Measurements from ENCODE around the gene FERMT1. TPM values are rescaled to one million over a fixed set of nuclear protein-coding genes. Genes with fewer than 3 reads are reported as not detected.

FERMT1 gene
- total and polyA plus RNA-seq, 7 donors = 0.16 to 31.5 (median 0.41) TPM

GRCh38 chr20:6099819-6100218 is 23.0 kb downstream of the FERMT1 start:
- Histone ChIP-seq H3K27me3 (no peaks in the 10 kb centered on the region), H3K36me3 (no peaks in the 10 kb centered on the region), H3K4me3 (no peak overlapping the region), H3K4me1 (no peaks in the 10 kb centered on the region), H3K27ac (no peak overlapping the region), H3K9me3 (no peaks in the 10 kb centered on the region)
- DNase-seq = no peak
- TF ChIP-seq, protein P1, sequence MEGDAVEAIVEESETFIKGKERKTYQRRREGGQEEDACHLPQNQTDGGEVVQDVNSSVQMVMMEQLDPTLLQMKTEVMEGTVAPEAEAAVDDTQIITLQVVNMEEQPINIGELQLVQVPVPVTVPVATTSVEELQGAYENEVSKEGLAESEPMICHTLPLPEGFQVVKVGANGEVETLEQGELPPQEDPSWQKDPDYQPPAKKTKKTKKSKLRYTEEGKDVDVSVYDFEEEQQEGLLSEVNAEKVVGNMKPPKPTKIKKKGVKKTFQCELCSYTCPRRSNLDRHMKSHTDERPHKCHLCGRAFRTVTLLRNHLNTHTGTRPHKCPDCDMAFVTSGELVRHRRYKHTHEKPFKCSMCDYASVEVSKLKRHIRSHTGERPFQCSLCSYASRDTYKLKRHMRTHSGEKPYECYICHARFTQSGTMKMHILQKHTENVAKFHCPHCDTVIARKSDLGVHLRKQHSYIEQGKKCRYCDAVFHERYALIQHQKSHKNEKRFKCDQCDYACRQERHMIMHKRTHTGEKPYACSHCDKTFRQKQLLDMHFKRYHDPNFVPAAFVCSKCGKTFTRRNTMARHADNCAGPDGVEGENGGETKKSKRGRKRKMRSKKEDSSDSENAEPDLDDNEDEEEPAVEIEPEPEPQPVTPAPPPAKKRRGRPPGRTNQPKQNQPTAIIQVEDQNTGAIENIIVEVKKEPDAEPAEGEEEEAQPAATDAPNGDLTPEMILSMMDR (IDR thresholded peaks at IDR 0.05) = no peak
- TF ChIP-seq POLR2A (IDR thresholded peaks at IDR 0.05) (no peak), POLR2AphosphoS5 (IDR thresholded peaks at IDR 0.05) (no peak), EP300 (IDR thresholded peaks at IDR 0.05) (no peak)
- intact Hi-C loops (cut with DNase I) = no loop called here

GRCh38 chr20:6095409-6095808 is 27.4 kb downstream of the FERMT1 start:
- Histone ChIP-seq H3K4me1 (no peaks in the 10 kb centered on the region), H3K27me3 (no peaks in the 10 kb centered on the region), H3K9me3 (no peaks in the 10 kb centered on the region), H3K27ac (no peak overlapping the region), H3K36me3 (no peaks in the 10 kb centered on the region), H3K4me3 (no peak overlapping the region)
- WGBS, 2 donors = 13 to 63% methylated on average over 5 of the region's 5 CpGs
- no peak for DNase-seq
- intact Hi-C loops (cut with DNase I) = no loop called here
- no peak for TF ChIP-seq POLR2A (IDR thresholded peaks at IDR 0.05)
- no peak for TF ChIP-seq POLR2AphosphoS5 (IDR thresholded peaks at IDR 0.05)
- TF ChIP-seq EP300 (IDR thresholded peaks at IDR 0.05) = no peak
- TF ChIP-seq, protein P1 (IDR thresholded peaks at IDR 0.05) = no peak

DNA sequence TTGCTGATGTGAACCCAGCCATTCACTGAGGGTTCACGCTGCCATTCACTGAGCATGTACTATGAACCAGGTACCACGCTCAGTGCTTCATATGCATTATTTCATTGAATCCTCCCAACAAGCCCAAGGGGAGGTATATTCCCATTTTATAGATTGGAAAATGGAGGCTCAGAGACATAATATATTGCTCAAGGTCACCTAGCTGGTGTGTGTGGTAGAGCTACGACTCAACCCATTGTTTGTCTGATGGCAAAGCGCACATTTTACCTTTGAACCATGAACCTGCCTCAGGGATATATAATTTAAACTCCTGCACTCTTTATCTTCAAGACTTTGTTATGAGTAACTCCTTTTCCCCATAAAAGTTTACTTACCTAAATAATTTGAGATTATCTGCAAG is 28.3 kb downstream of the FERMT1 start:
- Histone ChIP-seq H3K27me3 (no peaks in the 10 kb centered on the region), H3K4me3 (no peak overlapping the region), H3K4me1 (no peaks in the 10 kb centered on the region), H3K27ac (no peak overlapping the region), H3K9me3 (no peaks in the 10 kb centered on the region), H3K36me3 (no peaks in the 10 kb centered on the region)
- no peak for DNase-seq
- TF ChIP-seq, protein P1 (IDR thresholded peaks at IDR 0.05) = no peak
- TF ChIP-seq POLR2A (IDR thresholded peaks at IDR 0.05) (no peak), EP300 (IDR thresholded peaks at IDR 0.05) (no peak), POLR2AphosphoS5 (IDR thresholded peaks at IDR 0.05) (no peak)
- 14 to 68% methylated on average over 4 of the region's 4 CpGs for WGBS, 2 donors
- intact Hi-C loops (cut with DNase I) = no loop called here

DNA sequence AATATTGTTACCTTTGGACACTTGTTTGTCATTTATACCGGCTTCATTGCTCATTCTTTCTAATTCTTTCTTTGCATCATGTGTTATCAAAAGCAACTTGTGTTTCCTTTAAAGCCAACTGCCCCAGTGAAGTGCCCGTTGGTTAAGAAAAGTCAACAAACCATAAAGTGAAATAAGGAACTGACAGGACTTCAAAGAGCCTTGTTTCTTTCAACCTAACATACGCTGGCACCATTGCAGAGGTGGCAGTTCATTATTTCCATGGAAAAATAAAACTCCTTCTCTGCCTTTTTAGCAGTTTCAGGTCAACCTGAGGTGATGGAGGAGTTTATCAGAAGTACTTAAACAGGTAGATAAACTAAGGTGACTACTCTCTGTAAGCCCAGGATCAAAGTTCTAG is 28.8 kb downstream of the FERMT1 start:
- no peaks in the 10 kb centered on the region for H3K27me3 ChIP-seq
- H3K4me3 ChIP-seq = no peak overlapping the region
- TF ChIP-seq, protein P1 (IDR thresholded peaks at IDR 0.05) = no peak
- TF ChIP-seq POLR2AphosphoS5 (IDR thresholded peaks at IDR 0.05) (no peak), EP300 (IDR thresholded peaks at IDR 0.05) (no peak), POLR2A (IDR thresholded peaks at IDR 0.05) (no peak)
- intact Hi-C loops (cut with DNase I) = no loop called here
- H3K27ac ChIP-seq = no peak overlapping the region
- H3K4me1 ChIP-seq = no peaks in the 10 kb centered on the region
- H3K36me3 ChIP-seq = no peaks in the 10 kb centered on the region
- no peaks in the 10 kb centered on the region for H3K9me3 ChIP-seq
- DNase-seq = no peak
- WGBS, 2 donors = 5 to 14% methylated on average over 3 of the region's 3 CpGs

DNA sequence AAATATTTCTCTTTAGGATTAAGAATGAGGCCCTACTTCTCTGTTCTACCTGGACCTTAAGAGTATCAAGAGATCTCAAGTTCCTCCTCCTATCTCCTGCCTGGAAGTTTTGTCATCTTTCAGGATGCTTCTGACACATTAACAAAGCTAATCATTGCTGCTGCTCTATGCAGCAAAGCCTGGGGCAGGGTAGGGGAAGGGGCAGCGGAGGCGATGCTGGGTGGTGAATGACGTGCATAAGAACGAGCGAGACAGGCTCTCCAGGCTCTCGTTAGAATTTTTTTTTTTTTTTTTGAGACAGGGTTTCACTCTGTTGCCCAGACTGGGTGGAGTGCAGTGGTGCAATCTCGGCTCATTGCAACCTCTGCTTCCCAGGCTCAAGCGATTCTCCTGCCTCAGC is 31.2 kb downstream of the FERMT1 start:
- Histone ChIP-seq H3K9me3 (no peaks in the 10 kb centered on the region), H3K36me3 (no peaks in the 10 kb centered on the region), H3K4me3 (no peak overlapping the region), H3K27me3 (no peaks in the 10 kb centered on the region), H3K4me1 (no peaks in the 10 kb centered on the region), H3K27ac (no peak overlapping the region)
- 78 to 93% methylated on average over 8 of the region's 8 CpGs for WGBS, 2 donors
- no peak for DNase-seq
- TF ChIP-seq POLR2AphosphoS5 (IDR thresholded peaks at IDR 0.05) = no peak
- TF ChIP-seq, protein P1 (IDR thresholded peaks at IDR 0.05) = no peak
- no peak for TF ChIP-seq EP300 (IDR thresholded peaks at IDR 0.05)
- TF ChIP-seq POLR2A (IDR thresholded peaks at IDR 0.05) = no peak
- intact Hi-C loops (cut with DNase I) = no loop called here

Data from sigmoid colon (tissue), 7 donors.